IMR-90 (cell line): Measurements from ENCODE around the gene FAM151A.

Experiments
- BHLHE40 ChIP-seq: fragments of 150-350 bp; IDR thresholded peaks from 2 replicates; pipeline ENCODE4 v1.6.1; 2016; ENCODE audit warnings: mild to moderate bottlenecking, low read depth, low read length
- CEBPB ChIP-seq: IDR thresholded peaks from 2 replicates; pipeline ENCODE4 v1.6.1; 2012; ENCODE audit warnings: low read depth, low read length, improper control_type of control experiment
- CTCF ChIP-seq: conservative IDR thresholded peaks from 2 replicates; pipeline ENCODE4 v1.5.1; 2012; ENCODE audit warnings: mild to moderate bottlenecking, low read depth, low read length, improper control_type of control experiment
- FOS ChIP-seq: fragments of 150-350 bp; IDR thresholded peaks from 2 replicates; pipeline ENCODE4 v1.6.1; 2016; ENCODE audit warnings: low read depth, low read length
- POLR2A ChIP-seq: IDR thresholded peaks from 2 replicates; pipeline ENCODE4 v1.6.1; 2012; ENCODE audit warnings: mild to moderate bottlenecking, low read depth, low read length
- RCOR1 ChIP-seq: IDR thresholded peaks from 2 replicates; pipeline ENCODE4 v1.6.1; 2012; ENCODE audit warnings: mild to moderate bottlenecking, low read length, improper control_type of control experiment; ENCODE audit not compliant: insufficient replicate concordance
- SMC3 ChIP-seq: fragments of 150-350 bp; IDR thresholded peaks from 2 replicates; pipeline ENCODE4 v1.6.1; 2016; ENCODE audit warnings: low read depth, mild to moderate bottlenecking, antibody characterized with exemption, low read length, moderate library complexity

- TF ChIP-seq POLR2A, result no peak
- TF ChIP-seq CTCF, result no peak
- no peak for TF ChIP-seq CEBPB
- no peak for TF ChIP-seq FOS
- no peak for TF ChIP-seq SMC3
- no peak for TF ChIP-seq RCOR1
- no peak for TF ChIP-seq BHLHE40
Observed at GRCh38 chr1:54658164-54658913, 35.0 kb upstream of the FAM151A start.
